ENCODE data around the gene SEMA6A.
"Not testable (repeated sequence)": the region's sequence is repeated elsewhere in the genome, so short reads cannot be mapped to it uniquely, and the experiment has no call there.

Gene SEMA6A

DNA sequence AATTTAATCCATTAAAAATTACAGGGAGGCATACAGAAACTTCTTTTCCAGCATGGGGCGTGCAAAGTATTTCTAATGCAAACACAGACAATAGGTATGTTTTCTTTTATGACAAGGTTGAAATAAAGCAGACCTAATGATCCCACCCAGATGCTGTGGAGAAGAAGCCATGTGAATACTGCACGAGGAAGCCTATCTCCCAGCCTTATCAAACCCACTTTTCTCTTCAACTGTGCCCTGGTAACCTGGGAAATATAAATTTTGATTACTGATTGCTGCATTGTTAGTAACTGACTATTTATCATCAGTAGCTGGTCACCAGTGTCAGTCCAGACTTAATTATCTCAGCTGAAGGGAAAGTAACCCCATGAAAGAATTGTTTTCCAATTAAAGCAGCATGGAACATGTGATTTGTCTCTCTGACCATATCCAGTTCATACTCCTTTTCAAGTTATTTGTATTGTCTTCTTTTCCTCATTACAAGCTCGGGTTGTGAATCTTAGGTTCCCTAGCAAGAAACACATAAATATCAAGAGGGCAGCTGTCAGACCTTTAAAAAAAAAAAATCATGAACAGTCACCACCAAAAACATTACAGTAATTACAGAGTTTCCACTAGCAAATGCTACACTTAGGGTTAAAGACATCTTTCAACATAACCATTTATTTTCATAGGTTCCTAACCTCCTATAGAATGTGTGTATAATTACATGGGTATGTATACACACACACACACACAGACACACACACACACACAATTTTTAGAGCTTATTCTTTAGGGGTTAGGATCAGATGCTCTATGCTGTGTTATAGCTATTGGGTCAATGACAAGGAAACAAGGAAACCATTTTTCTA is 50.3 kb downstream of the SEMA6A start:
- DNase-seq (ENCODE audit: low read depth, low spot score): no peak

DNA sequence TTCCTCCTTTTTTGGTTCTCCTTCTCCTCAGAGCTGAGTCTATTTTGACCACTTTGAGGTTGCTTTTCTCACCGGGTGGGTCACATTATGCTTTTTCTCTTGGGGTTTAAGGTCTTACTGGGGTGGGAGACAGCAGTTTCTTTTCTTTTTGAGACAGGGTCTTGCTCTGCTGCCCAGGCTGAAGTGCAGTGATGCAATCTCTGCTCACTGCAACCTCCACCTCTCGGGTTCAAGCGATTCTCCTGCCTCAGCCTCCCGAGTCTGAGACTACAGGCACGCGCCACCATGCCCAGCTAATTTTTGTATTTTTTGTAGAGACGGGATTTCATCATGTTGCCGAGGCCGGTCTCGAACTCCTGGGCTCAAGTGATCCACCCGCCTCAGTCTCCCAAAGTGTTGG is 51.4 kb downstream of the SEMA6A start:
- DNase-seq (ENCODE audit: low read depth, low spot score): not testable (repeated sequence)

GRCh38 chr5:116522356-116523136 is 52.1 kb downstream of the SEMA6A start:
- DNase-seq (ENCODE audit: low read depth, low spot score): no peak

GRCh38 chr5:116521173-116521872 is 53.3 kb downstream of the SEMA6A start:
- no peak for DNase-seq (ENCODE audit: low read depth, low spot score)

- DNase-seq (ENCODE audit: low read depth, low spot score): no peak
Observed at GRCh38 chr5:116520771-116521170, 53.9 kb downstream of the SEMA6A start.

DNA sequence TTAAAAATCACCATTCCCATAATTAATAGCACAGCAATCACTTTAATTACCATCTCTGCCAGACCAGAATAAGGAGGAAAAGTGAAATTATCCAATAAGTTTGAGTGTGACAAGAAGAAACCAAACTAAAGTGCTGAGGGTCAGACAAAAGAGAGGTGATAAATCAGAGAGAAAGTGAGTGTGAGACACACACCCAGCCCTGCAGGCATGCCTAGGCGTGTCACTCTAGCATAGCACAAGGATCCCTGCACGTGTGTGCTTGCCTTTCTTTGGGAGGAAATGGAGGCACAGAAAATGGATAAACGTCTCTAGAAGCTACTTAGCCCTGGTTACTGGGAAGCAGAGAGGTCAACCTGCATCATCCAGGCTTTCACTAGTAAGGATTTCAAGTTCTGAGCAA is 56.2 kb downstream of the SEMA6A start:
- DNase-seq (ENCODE audit: low read depth, low spot score): no peak

GRCh38 chr5:116517488-116517887 is 57.1 kb downstream of the SEMA6A start:
- DNase-seq (ENCODE audit: low read depth, low spot score): no peak

DNA sequence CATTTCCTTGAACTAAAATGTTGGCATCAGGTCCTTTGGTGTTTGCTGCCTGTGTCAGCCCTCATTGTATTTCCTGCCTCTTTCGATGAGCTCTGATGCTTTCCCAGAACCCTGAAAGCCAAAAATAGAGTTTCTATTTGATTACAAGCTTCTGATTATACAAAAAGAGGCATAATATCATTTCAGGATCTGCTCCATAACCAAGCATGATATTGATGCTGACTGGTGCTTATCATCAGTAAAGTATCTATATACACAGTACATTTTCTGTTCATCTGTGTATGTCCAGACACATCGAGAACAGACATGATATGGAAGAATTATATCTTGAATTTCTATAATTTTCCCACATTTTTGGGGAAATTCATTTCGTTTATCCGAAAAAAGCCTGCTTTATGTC is 58.6 kb downstream of the SEMA6A start:
- no peak for DNase-seq (ENCODE audit: low read depth, low spot score)

- DNase-seq (ENCODE audit: low read depth, low spot score): no peak
Observed at GRCh38 chr5:116514421-116514970, 60.1 kb downstream of the SEMA6A start.

DNA sequence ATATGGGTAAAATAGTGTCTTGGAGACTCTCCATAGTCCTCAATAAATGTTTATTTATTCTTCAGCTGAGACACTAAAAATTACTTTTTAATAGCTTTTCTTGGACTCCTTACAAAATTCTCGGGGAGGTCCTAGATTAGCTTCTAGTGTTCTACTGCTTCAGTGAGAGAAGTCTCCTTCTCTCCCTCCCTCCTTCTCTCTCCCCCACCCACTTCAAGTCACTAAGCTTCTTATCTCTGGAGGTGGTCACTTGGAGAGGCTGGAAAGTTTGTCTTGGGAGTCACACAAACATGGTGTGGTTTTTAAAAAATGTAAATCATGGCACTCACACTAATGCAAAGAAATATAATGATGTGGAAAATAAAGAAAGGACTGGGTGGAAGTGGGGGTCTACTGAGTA is 64.1 kb downstream of the SEMA6A start:
- DNase-seq (ENCODE audit: low read depth, low spot score): no peak

DNA sequence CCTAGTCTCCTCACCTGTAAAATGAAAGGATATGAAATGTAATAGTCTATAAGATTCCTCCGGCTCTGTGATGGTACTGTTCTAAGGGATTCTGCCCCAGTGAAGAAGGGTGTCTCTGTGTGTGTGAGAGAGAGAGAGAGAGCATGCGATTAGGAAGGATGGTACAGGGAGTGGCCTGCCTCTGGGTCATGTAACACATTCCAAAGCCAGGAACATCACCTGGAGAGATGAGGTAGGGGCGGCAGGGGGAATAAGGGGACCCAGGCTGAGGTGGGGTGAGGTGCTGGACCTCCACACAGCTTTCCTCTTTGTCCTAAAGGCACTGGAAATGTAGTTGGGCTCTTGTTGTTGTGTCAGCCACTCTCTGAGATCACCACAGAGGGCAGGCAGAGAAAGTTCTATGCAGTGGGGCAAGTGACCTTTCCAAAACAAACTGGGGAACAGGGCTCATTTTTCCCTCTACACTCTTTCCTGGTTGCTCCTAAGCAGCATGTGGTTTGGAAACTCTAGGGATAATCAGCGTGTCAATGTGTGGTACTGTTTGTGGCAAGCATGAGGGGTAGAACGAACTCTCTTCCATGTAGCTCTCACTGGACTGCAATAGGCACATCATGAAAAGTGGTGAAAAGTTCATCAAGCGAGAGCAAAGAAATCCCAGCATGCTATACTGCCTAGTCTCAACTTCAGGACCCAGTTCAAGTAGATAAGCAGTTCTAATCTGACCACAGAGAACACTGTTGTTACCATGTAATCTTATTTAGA is 65.0 kb downstream of the SEMA6A start:
- DNase-seq (ENCODE audit: low read depth, low spot score): no peak

DNA sequence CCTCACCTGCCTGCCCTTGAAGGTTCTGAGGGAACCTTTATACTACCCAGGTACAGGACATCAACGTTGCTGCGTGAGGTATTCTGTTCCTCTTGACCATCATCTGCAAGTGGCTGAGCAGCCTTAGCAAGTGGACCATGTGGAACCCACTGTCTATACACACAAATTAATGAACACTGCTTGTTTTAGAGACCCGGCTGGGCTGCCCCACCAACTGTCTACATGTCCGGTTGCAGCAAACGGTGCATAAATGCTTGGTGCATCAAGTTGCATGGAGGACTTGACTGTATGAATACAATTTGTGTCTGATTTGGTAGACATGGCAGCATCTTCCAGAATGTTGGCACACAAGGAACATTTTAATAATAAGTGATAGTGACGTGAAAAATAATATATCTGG is 65.8 kb downstream of the SEMA6A start:
- no peak for DNase-seq (ENCODE audit: low read depth, low spot score)

DNA sequence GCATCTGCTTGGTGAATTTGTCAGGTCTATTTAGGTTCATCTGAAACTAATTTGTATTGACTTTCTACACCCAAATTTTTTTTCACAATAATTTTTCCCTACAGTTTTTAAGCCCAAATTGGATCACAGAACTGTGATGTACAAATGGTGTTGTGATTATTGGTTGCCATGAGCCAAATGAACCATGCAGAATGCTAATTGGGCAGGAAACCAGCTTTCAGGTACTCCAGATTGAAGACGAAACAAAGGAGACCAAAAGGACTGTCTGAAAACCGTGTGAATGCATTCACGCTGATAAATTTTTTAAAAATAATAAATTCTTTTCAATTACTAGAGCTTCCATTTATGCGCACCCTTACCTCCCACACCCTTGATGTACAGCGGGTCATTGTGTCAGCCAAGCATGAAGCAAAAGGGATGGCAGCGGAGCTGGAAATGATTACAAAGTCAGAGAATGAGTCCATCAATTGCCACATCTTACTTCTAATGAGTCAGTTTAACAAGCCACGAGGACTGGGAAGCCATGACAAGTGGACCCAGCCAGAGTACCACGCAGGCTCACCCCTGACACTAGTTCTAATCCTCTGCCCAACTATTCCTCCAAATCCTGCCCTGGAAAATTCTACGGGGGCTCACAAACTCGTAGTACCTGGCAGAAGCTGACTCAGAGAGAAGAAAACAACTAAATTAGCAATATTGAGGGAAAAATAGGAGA is 66.5 kb downstream of the SEMA6A start:
- DNase-seq (ENCODE audit: low read depth, low spot score): no peak

GRCh38 chr5:116507051-116507537 is 67.5 kb downstream of the SEMA6A start:
- no peak for DNase-seq (ENCODE audit: low read depth, low spot score)

DNA sequence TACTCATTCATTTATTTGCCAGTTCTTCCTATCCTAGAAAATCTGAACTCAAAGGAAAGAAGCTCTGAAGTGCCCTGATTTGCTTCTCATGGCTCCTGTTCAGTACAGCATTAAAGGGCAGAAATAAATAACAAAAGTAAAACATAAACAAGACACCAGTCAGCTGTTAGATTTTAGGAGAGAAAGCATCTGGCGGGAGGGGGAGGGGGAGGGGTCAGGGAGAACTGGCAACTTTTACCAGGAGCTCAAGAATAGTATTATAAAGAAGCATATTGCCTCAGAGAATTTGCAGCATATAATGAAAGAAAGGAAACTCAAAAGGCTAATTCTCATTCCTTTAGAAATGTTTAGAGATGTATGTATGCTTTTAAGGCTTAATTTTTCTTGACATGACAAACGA is 68.1 kb downstream of the SEMA6A start:
- DNase-seq (ENCODE audit: low read depth, low spot score): no peak

GRCh38 chr5:116504593-116505166 is 69.9 kb downstream of the SEMA6A start:
- DNase-seq (ENCODE audit: low read depth, low spot score): no peak

- DNase-seq (ENCODE audit: low read depth, low spot score): no peak
Observed at GRCh38 chr5:116502616-116503015, 72.0 kb downstream of the SEMA6A start.

DNA sequence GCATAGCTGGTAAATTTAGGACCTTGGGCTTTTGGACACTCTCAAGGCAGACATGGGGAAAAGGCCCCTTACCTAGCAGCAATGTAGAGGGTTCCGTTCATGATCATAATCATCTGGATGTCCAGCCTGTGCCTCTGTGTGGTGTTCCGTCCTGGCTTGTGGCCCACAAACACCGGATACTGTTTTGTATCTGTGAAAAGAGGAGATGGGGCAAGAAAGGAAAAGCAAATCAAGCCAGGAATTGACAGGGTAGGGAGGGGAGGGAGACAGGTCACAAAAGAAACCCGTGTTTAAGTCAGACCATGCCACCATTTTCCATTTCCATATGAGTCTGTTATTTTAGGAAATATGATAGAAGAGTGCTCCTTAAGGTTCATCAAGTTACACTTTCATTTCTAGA is 72.5 kb downstream of the SEMA6A start:
- DNase-seq (ENCODE audit: low read depth, low spot score): no peak

GRCh38 chr5:116498503-116499048 is 76.0 kb downstream of the SEMA6A start:
- no peak for DNase-seq (ENCODE audit: low read depth, low spot score)

- DNase-seq (ENCODE audit: low read depth, low spot score): no peak
Observed at GRCh38 chr5:116497631-116498030, 77.0 kb downstream of the SEMA6A start.
